Kidney (tissue), 14 donors: ENCODE results near the gene PIWIL4. TPM values are rescaled to one million over a fixed set of nuclear protein-coding genes. Genes with fewer than 3 reads are reported as not detected.

Source experiments
- DNase-seq, 5 donors: peaks; one replicate each; pipeline ENCODE4 v3.0.0-alpha.2; 2013 to 2020
- FAIRE-seq: peaks from 2 replicates; lab custom pipeline; 2012; peaks lifted over from hg19 to GRCh38; lab: Jason Lieb, UNC
- H3K27ac ChIP-seq, 2 donors: one replicate each; pipeline ENCODE4 v1.7.0; 2013; ENCODE audit warnings: low read depth in 2 of 2, low read length in 2 of 2, inconsistent platforms in 1 of 2
- H3K27me3 ChIP-seq: one replicate; pipeline ENCODE4 v1.7.1; 2013; ENCODE audit warnings: low read length, inconsistent platforms; ENCODE audit not compliant: control insufficient read depth, insufficient read depth
- H3K36me3 ChIP-seq, 3 donors: one replicate each; pipeline versions ENCODE4 v1.7.0 to v1.7.1; 2013; ENCODE audit warnings: low read length in 3 of 3, control low read depth in 1 of 3, inconsistent platforms in 1 of 3; ENCODE audit not compliant: insufficient read depth in 3 of 3, control insufficient read depth in 2 of 3
- H3K4me1 ChIP-seq, 3 donors: one replicate each; pipeline versions ENCODE4 v1.7.0 to v1.7.1; 2013; ENCODE audit warnings: low read length in 3 of 3, inconsistent platforms in 1 of 3, low read depth in 1 of 3; ENCODE audit not compliant: control insufficient read depth in 2 of 3, insufficient read depth in 2 of 3
- H3K4me3 ChIP-seq, 3 donors: one replicate each; pipeline versions ENCODE4 v1.7.0 to v1.8.1; 2013; ENCODE audit warnings: low read length in 3 of 3, control low read depth in 1 of 3, inconsistent platforms in 1 of 3
- H3K9ac ChIP-seq, 3 donors: one replicate each; pipeline versions ENCODE4 v1.7.0 to v1.7.1; 2013; ENCODE audit warnings: low read length in 3 of 3, control low read depth in 1 of 3, inconsistent platforms in 1 of 3
- H3K9me3 ChIP-seq, 3 donors: one replicate each; pipeline versions ENCODE4 v1.7.0 to v1.7.1; 2013; ENCODE audit warnings: low read length in 3 of 3, control low read depth in 1 of 3, inconsistent platforms in 1 of 3; ENCODE audit not compliant: control insufficient read depth in 2 of 3, insufficient read depth in 1 of 3
- intact Hi-C: fragments of 100-400 bp; cut with DNase I; formaldehyde crosslinking; loops from one replicate; pipeline ENCODE4 v1.11.1; 2022
- polyA plus RNA-seq: library from polyadenylated mRNA; stranded (reverse); fragments of 350-450 nt; fragmentation: Illumina TruSeq; extraction: RNeasy Lipid Tissue Mini Kit (QIAGEN cat#74804); gene quantifications from one replicate; pipeline ENCODE4 v1.2.3, GENCODE V29; 2014; ENCODE audit warnings: low read depth, low replicate concordance; ENCODE audit not compliant: insufficient read depth
- total RNA-seq: library from RNA; stranded (reverse); fragmentation: NEBNext Ultra II Directional; extraction: Animal tissue kit (Norgen Biotek cat#: 25700); gene quantifications from one replicate; pipeline ENCODE4 v1.2.1, GENCODE V29; 2021
- TF ChIP-seq, protein P1 (sequence below): IDR thresholded peaks from 3 replicates; pipeline ENCODE4 v1.5.1; 2012; ENCODE audit warnings: mild to moderate bottlenecking, moderate library complexity, borderline replicate concordance; ENCODE audit not compliant: insufficient read depth; ENCODE audit errors: extremely low read depth
- donor health status: control.
- donor health status: control.
- donor health status: control.
- donor health status: control.
- donor health status: control.
- donor health status: DM: yes; HTN: yes; CAD: no.
- donor health status: Normal renal cell carcinoma (clear cell type).

The PIWIL4 gene
- total and polyA plus RNA-seq, 2 donors from 2014 or later = 2.6 to 6.0 TPM

DNA sequence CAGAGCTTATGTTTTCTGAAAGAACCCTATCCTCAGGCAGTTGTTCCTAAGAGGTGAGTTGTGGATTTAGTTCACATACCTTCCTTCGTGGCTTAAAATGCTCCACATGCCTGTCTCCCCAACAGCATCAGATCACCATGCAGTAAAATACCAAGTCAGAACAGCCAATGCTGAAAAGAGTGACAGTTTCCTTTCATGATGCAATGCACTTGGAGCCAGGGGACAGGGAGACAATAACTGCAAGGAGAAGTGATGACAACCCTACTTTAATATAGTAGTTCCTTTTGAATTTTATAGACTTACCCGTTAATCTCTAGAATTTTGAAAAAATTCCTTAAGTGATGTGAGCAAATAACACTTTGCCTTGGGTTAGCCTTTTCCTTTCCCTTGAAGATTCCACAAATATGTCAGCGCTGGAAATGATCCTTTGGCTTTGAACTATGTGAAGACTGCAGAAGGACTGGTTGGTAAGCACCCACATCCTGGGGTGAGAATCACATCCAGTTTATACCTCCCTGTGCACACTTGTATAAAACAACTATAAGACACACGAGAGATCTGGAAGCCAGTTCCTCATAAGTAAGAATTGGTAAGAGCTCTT lies 71.2 kb downstream of the PIWIL4 start:
- no peaks in the 10 kb centered on the region for H3K27me3 ChIP-seq
- intact Hi-C loops = no loop called here
- H3K4me1 ChIP-seq = peaks cover 0 to 8% (median 0%) of the 10 kb centered on the region in 3 donors
- H3K9me3 ChIP-seq = no peaks in the 10 kb centered on the region
- peak overlapping the region; percentile 16 to 38 for H3K27ac ChIP-seq
- TF ChIP-seq, protein P1, sequence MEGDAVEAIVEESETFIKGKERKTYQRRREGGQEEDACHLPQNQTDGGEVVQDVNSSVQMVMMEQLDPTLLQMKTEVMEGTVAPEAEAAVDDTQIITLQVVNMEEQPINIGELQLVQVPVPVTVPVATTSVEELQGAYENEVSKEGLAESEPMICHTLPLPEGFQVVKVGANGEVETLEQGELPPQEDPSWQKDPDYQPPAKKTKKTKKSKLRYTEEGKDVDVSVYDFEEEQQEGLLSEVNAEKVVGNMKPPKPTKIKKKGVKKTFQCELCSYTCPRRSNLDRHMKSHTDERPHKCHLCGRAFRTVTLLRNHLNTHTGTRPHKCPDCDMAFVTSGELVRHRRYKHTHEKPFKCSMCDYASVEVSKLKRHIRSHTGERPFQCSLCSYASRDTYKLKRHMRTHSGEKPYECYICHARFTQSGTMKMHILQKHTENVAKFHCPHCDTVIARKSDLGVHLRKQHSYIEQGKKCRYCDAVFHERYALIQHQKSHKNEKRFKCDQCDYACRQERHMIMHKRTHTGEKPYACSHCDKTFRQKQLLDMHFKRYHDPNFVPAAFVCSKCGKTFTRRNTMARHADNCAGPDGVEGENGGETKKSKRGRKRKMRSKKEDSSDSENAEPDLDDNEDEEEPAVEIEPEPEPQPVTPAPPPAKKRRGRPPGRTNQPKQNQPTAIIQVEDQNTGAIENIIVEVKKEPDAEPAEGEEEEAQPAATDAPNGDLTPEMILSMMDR = no peak
- no peak overlapping the region for H3K9ac ChIP-seq
- no peak overlapping the region for H3K4me3 ChIP-seq
- DNase-seq (no peak), FAIRE-seq (no peak)
- no peaks in the 10 kb centered on the region for H3K36me3 ChIP-seq

DNA sequence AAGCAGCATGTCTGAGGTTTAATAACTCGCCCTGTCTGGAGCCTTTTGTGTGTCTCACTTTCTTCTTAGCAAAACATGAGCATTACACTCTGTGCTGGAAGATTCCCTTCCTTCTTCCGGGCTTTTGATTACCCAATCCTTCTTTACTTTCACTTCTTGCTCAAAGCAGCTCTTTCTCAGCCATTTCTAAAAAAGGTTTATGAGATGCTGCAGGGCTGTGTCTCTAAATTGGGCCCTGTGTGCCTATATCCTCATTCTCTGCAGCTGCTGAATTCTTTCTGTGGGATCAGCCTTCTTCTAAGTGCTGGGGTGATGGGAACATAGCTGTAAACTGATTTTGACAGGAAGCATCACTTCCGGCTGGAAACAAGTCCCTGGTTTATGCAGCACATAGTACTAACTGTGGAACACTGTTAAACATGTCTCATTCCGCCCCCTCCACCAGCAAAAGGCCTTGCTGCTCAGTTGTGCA lies 71.8 kb downstream of the PIWIL4 start:
- intact Hi-C loops = no loop called here
- no peaks in the 10 kb centered on the region for H3K36me3 ChIP-seq
- no peak overlapping the region for H3K4me3 ChIP-seq
- H3K27ac ChIP-seq = peak overlapping the region; percentile 16 to 38
- DNase-seq (no peak), FAIRE-seq (no peak)
- H3K9ac ChIP-seq = no peak overlapping the region
- no peaks in the 10 kb centered on the region for H3K27me3 ChIP-seq
- H3K9me3 ChIP-seq = no peaks in the 10 kb centered on the region
- TF ChIP-seq, protein P1 = no peak
- peaks cover 0 to 8% (median 0%) of the 10 kb centered on the region in 3 donors for H3K4me1 ChIP-seq

DNA sequence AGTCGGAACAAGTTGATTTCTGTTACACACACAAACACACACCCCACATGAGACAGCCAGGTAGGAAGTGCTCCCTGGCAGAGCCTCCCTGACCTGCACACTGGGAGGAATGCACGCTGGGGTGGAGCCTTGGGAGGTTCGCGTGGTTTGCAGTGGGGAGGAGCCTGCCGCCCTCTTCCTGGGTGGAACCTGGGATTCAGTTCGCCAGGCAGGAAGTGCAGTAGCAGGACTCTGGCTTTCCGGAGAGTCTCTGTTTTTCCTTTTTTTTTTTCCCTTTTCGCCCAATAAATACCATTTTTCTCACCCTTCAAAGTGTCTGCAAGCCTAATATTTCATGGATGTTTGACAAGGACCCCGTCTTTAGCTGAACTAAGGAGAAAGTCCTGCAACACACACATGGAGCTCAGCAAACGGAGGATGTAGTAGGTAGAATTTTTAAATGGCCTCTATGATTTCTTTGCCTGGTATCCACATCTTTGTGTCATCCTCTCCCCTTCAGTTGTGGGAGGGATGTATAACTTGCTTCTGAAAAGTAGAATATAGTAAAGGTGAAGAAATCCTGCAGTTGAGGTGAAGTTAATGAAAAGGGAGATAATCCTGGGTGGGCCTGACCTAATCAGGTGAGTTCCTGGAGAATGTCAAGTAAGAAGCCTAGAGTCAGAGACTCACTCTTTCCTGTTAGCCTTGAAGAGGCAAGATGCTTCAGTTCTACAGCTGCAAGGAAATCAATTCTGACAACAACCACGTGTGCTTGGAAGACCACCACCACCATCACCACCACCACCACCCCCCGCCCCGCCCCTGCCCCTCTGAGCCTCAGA lies 72.9 kb downstream of the PIWIL4 start:
- Histone ChIP-seq H3K4me3 (no peak overlapping the region), H3K27me3 (no peaks in the 10 kb centered on the region), H3K9ac (no peak overlapping the region), H3K36me3 (no peaks in the 10 kb centered on the region), H3K27ac (no peak overlapping the region), H3K4me1 (peaks cover 0 to 8% (median 0%) of the 10 kb centered on the region in 3 donors), H3K9me3 (no peaks in the 10 kb centered on the region)
- FAIRE-seq = no peak
- intact Hi-C loops = no loop called here
- TF ChIP-seq, protein P1 = no peak
- DNase-seq = no peak
